B cell (primary cell): Measurements from ENCODE around the gene CDHR2. TPM values are rescaled to one million over a fixed set of nuclear protein-coding genes. Genes with fewer than 3 reads are reported as not detected.

Source experiments
- ATAC-seq: fragments of 200-7000 bp; cut with Tn5 transposase; one replicate; pipeline ENCODE4 v1.10.0; 2021; ENCODE audit warnings: low read depth, mild to moderate bottlenecking, moderate number of reproducible peaks, moderate library complexity
- CTCF ChIA-PET: fragments of 350-600 bp; sonication (Branson Sonifier 250); formaldehyde crosslinking; loops from one replicate; lab custom pipeline; 2021; ENCODE audit warnings: antibody characterized with exemption, inconsistent platforms; lab: Charles Lee
- POLR2A ChIA-PET: fragments of 350-600 bp; sonication (Branson Sonifier 250); formaldehyde crosslinking; loops from one replicate; lab custom pipeline; 2021; ENCODE audit warnings: antibody characterized with exemption; lab: Charles Lee
- DNase-seq: peaks from one replicate; pipeline ENCODE4 v3.0.0; 2013
- H2AFZ ChIP-seq: 2 replicates; pipeline ENCODE4 v1.6.1; 2012; ENCODE audit warnings: mild to moderate bottlenecking, low read depth, low read length; ENCODE audit not compliant: insufficient read depth, poor library complexity, severe bottlenecking
- H3K27ac ChIP-seq, 2 donors: 1 replicate in 1 of 2; 2 replicates in 1 of 2; pipeline ENCODE4 v1.5.1; 2012 to 2013; ENCODE audit warnings: low read length in 2 of 2, mild to moderate bottlenecking in 2 of 2, moderate library complexity in 1 of 2
- H3K27me3 ChIP-seq, 4 experiments: fragments of 200-600 bp in 1 of 4; sonication (generic) in 1 of 4; replicated peaks in 1 of 4; 1 replicate in 2 of 4; 2 replicates in 2 of 4; pipeline versions ENCODE4 v1.6.1 to v1.7.0; 2013 to 2016; ENCODE audit warnings: low read length in 3 of 4, mild to moderate bottlenecking in 2 of 4, mixed read lengths in 1 of 4, moderate library complexity in 1 of 4; ENCODE audit not compliant: insufficient read depth in 4 of 4, control insufficient read depth in 3 of 4; ENCODE audit errors: control extremely low read depth in 1 of 4
- H3K36me3 ChIP-seq, 2 experiments: replicated peaks in 1 of 2; 1 replicate in 1 of 2; 2 replicates in 1 of 2; pipeline versions ENCODE4 v1.6.1 to v1.7.1; 2013; ENCODE audit warnings: low read length in 1 of 2; ENCODE audit not compliant: insufficient read depth in 2 of 2, control insufficient read depth in 1 of 2; ENCODE audit errors: control extremely low read depth in 1 of 2, extremely low read depth in 1 of 2
- H3K4me1 ChIP-seq, 2 donors: fragments of 200-600 bp in 1 of 2; sonication (generic) in 1 of 2; 1 replicate in 1 of 2; 2 replicates in 1 of 2; pipeline versions ENCODE4 v1.5.1 to v1.6.1; 2013 to 2017; ENCODE audit warnings: low read length in 2 of 2; ENCODE audit not compliant: control insufficient read depth in 2 of 2, insufficient read depth in 2 of 2
- H3K4me2 ChIP-seq: replicated peaks from 2 replicates; pipeline ENCODE3; 2012; ENCODE audit warnings: mild to moderate bottlenecking, low read depth, low read length; ENCODE audit not compliant: poor library complexity, severe bottlenecking
- H3K4me3 ChIP-seq, 5 experiments: fragments of 200-600 bp in 1 of 5; sonication (generic) in 1 of 5; 1 replicate in 3 of 5; 2 replicates in 2 of 5; pipeline versions ENCODE4 v1.5.1 to v1.7.0; 2011 to 2016; ENCODE audit warnings: low read length in 4 of 5, mild to moderate bottlenecking in 4 of 5, low read depth in 2 of 5, control low read depth in 1 of 5, moderate library complexity in 1 of 5; ENCODE audit not compliant: insufficient read depth in 1 of 5; ENCODE audit errors: control extremely low read depth in 1 of 5, extremely low read depth in 1 of 5
- H3K79me2 ChIP-seq: fragments of 200-600 bp; sonication (generic); one replicate; pipeline ENCODE4 v1.6.0; 2016; ENCODE audit warnings: low read length; ENCODE audit not compliant: control insufficient read depth, insufficient read depth
- H3K9ac ChIP-seq: fragments of 200-600 bp; sonication (generic); 2 replicates; pipeline ENCODE4 v1.6.1; 2017; ENCODE audit warnings: mild to moderate bottlenecking, low read length, moderate library complexity
- H3K9me3 ChIP-seq, 3 donors: one replicate each; pipeline versions ENCODE4 v1.6.1 to v1.7.1; 2013; ENCODE audit warnings: low read length in 2 of 3; ENCODE audit not compliant: control insufficient read depth in 2 of 3, insufficient read depth in 1 of 3; ENCODE audit errors: control extremely low read depth in 1 of 3
- H4K20me1 ChIP-seq: 2 replicates; pipeline ENCODE4 v1.6.0; 2012; ENCODE audit warnings: mild to moderate bottlenecking, low read length; ENCODE audit not compliant: insufficient read depth, control insufficient read depth, poor library complexity, severe bottlenecking
- H3K27ac Mint-ChIP-seq: one replicate; pipeline ENCODE4 v1.8.0; 2021; ENCODE audit warnings: mixed read lengths
- H3K27me3 Mint-ChIP-seq: one replicate; pipeline ENCODE4 v1.8.0; 2021; ENCODE audit warnings: mixed read lengths
- H3K4me1 Mint-ChIP-seq: one replicate; pipeline ENCODE4 v1.8.0; 2021; ENCODE audit warnings: mixed read lengths
- H3K4me3 Mint-ChIP-seq: one replicate; pipeline ENCODE4 v1.8.0; 2021; ENCODE audit warnings: mixed read lengths
- H3K9me3 Mint-ChIP-seq: one replicate; pipeline ENCODE4 v1.8.0; 2022; ENCODE audit warnings: mixed read lengths; ENCODE audit not compliant: insufficient read depth
- CTCF ChIP-seq: fragments of 200-600 bp; IDR thresholded peaks from one replicate; pipeline ENCODE4 v1.8.0; 2022; ENCODE audit warnings: antibody characterized with exemption, mild to moderate bottlenecking
- EZH2 ChIP-seq: IDR thresholded peaks from 2 replicates; pipeline ENCODE4 v1.6.1; 2012; ENCODE audit warnings: borderline replicate concordance, low read depth, mild to moderate bottlenecking, moderate library complexity, low read length; ENCODE audit not compliant: insufficient read depth, poor library complexity, severe bottlenecking
- WGBS: methylation state at CpG from one replicate; pipeline ENCODE4 v1.1.5; 2013; ENCODE audit warnings: missing lambda C conversion rate; ENCODE audit not compliant: insufficient coverage; 5-methylcytosine and 5-hydroxymethylcytosine counted together
- intact Hi-C: fragments of 100-400 bp; cut with micrococcal nuclease; formaldehyde crosslinking; loops from one replicate; pipeline ENCODE4 v1.10.0; 2022
- polyA plus RNA-seq: library from polyadenylated mRNA; depleted of rRNA; stranded (reverse); fragments of >200 nt; gene quantifications from 2 replicates; pipeline ENCODE4 v1.2.3, GENCODE V29; 2012
- total RNA-seq, 2 donors: library from RNA; stranded (reverse); fragments of 120-200 nt in 1 of 2; gene quantifications; 1 replicate in 1 of 2; 2 replicates in 1 of 2; pipeline versions ENCODE4 v1.2.3 to v1.2.4, GENCODE V29; 2013 to 2022

CDHR2 gene
- total and polyA plus RNA-seq, 2 donors (not counting 1 experiment from before 2014, with no cell fraction given): 0.25 to 1.7 TPM

GRCh38 chr5:176643491-176644219, 94.5 kb downstream of the CDHR2 start:
- no peak overlapping the region for H3K4me2 ChIP-seq
- TF ChIP-seq CTCF: no peak
- TF ChIP-seq EZH2: no peak
- CTCF ChIA-PET: interaction anchor here (0.9 kb wide), 1 partner anchor 13 kb away, joined by 3 read pairs; the partner anchor contains the start of genes EIF4E1B and SNCB
- H3K9ac ChIP-seq: no peak overlapping the region
- POLR2A ChIA-PET: no interaction called here
- no peaks in the 10 kb centered on the region for H3K9me3 ChIP-seq
- H3K27me3 ChIP-seq: peaks cover 0 to under 1% (median 0%) of the 10 kb centered on the region in 4 experiments
- Mint-ChIP-seq H3K27me3 (peaks cover 3% of the 10 kb centered on the region), H3K27ac (no peak overlapping the region), H3K4me1 (peaks cover 22% of the 10 kb centered on the region), H3K9me3 (no peaks in the 10 kb centered on the region), H3K4me3 (no peak overlapping the region)
- no peak overlapping the region for H3K27ac ChIP-seq
- 90% methylated on average over 10 of the region's 11 CpGs for WGBS
- DNase-seq: no peak
- H2AFZ ChIP-seq: no peak overlapping the region
- no peaks in the 10 kb centered on the region for H4K20me1 ChIP-seq
- H3K36me3 ChIP-seq: no peaks in the 10 kb centered on the region
- ATAC-seq: no peak
- H3K4me3 ChIP-seq: no peak overlapping the region
- peaks cover under 1% of the 10 kb centered on the region for H3K79me2 ChIP-seq
- peaks cover 13 to 22% of the 10 kb centered on the region in 2 donors for H3K4me1 ChIP-seq
- intact Hi-C loops: no loop called here

- H3K4me3 Mint-ChIP-seq: no peak overlapping the region
- H3K4me1 Mint-ChIP-seq: peaks cover 27% of the 10 kb centered on the region
- 76% methylated on average over 3 of the region's 9 CpGs for WGBS
- Histone ChIP-seq H3K9ac (no peak overlapping the region), H3K27ac (no peak overlapping the region), H2AFZ (no peak overlapping the region), H3K4me1 (peaks cover 19 to 27% of the 10 kb centered on the region in 2 donors), H3K27me3 (no peaks in the 10 kb centered on the region), H3K4me2 (no peak overlapping the region), H3K36me3 (no peaks in the 10 kb centered on the region), H3K79me2 (peaks cover 6% of the 10 kb centered on the region), H4K20me1 (no peaks in the 10 kb centered on the region), H3K9me3 (no peaks in the 10 kb centered on the region), H3K4me3 (no peak overlapping the region)
- no peak overlapping the region for H3K27ac Mint-ChIP-seq
- ChIA-PET CTCF (no interaction called here), POLR2A (no interaction called here)
- DNase-seq (no peak), ATAC-seq (no peak)
- H3K27me3 Mint-ChIP-seq: no peaks in the 10 kb centered on the region
- H3K9me3 Mint-ChIP-seq: no peaks in the 10 kb centered on the region
- intact Hi-C loops: no loop called here
- no peak for TF ChIP-seq CTCF
- no peak for TF ChIP-seq EZH2
These were observed 95.2 kb downstream of the CDHR2 start for GRCh38 chr5:176644294-176644693.
